PFSK-1 (cell line): Measurements from ENCODE around the gene CBLN3.

Source experiments
- POLR2AphosphoS5 ChIP-seq: IDR thresholded peaks from 2 replicates; pipeline ENCODE4 v1.6.1; 2012; ENCODE audit warnings: low read depth, mild to moderate bottlenecking, control low read depth, low read length, moderate library complexity
- TAF1 ChIP-seq: IDR thresholded peaks from 2 replicates; pipeline ENCODE4 v1.6.1; 2012; ENCODE audit warnings: low read length, control low read depth, borderline replicate concordance; ENCODE audit not compliant: insufficient read depth
- TF ChIP-seq, protein P1 (sequence below), 2 experiments: IDR thresholded peaks; 2 replicates each; pipeline versions ENCODE4 v1.6.1 to v1.8.0; 2011 to 2012; ENCODE audit warnings: low read depth in 2 of 2, low read length in 2 of 2, control low read depth in 1 of 2, inconsistent platforms in 1 of 2, mild to moderate bottlenecking in 1 of 2, moderate library complexity in 1 of 2; ENCODE audit not compliant: insufficient read depth in 1 of 2

DNA sequence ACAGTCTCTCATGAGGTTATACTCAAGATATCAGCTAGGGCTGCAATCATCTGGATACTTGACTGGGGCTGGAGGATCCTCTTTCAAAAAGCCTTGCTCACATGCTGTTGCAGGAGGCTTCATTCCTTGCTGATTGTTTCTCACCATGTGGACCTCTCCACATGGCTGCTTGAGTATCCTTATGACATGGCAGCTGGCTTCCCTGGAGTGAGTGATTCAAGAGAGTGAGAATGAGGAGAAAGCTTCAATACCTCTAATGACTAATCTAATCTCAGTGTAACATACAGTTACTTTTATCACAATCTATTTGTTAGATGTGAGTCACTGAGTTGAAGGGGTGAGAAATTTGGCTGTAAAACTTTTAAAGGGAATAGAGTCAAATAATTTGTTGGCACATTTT lies 27.5 kb upstream of the CBLN3 start:
- TF ChIP-seq, protein P1, sequence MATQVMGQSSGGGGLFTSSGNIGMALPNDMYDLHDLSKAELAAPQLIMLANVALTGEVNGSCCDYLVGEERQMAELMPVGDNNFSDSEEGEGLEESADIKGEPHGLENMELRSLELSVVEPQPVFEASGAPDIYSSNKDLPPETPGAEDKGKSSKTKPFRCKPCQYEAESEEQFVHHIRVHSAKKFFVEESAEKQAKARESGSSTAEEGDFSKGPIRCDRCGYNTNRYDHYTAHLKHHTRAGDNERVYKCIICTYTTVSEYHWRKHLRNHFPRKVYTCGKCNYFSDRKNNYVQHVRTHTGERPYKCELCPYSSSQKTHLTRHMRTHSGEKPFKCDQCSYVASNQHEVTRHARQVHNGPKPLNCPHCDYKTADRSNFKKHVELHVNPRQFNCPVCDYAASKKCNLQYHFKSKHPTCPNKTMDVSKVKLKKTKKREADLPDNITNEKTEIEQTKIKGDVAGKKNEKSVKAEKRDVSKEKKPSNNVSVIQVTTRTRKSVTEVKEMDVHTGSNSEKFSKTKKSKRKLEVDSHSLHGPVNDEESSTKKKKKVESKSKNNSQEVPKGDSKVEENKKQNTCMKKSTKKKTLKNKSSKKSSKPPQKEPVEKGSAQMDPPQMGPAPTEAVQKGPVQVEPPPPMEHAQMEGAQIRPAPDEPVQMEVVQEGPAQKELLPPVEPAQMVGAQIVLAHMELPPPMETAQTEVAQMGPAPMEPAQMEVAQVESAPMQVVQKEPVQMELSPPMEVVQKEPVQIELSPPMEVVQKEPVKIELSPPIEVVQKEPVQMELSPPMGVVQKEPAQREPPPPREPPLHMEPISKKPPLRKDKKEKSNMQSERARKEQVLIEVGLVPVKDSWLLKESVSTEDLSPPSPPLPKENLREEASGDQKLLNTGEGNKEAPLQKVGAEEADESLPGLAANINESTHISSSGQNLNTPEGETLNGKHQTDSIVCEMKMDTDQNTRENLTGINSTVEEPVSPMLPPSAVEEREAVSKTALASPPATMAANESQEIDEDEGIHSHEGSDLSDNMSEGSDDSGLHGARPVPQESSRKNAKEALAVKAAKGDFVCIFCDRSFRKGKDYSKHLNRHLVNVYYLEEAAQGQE (IDR thresholded peaks at IDR 0.05; ENCODE audit: insufficient read depth in 1 of 2, low read depth in 2 of 2, low read length in 2 of 2), result no peak
- no peak for TF ChIP-seq POLR2AphosphoS5
- TF ChIP-seq TAF1, result no peak
